ENCODE measurements around the gene EPS8L3.

- no peak for TF ChIP-seq ARID2 (IDR thresholded peaks at IDR 0.05)
- no peak for TF ChIP-seq NCOA6 (IDR thresholded peaks at IDR 0.05)
- no peak for TF ChIP-seq SMAD3 (CRISPR knock-in tag; conservative IDR thresholded peaks at IDR 0.05)
- no peak for TF ChIP-seq HNRNPL (IDR thresholded peaks at IDR 0.05; ENCODE audit: low read depth, low read length)
These were observed 22.9 kb upstream of the EPS8L3 start for GRCh38 chr1:109786531-109787021.
